Loucy (cell line): ENCODE measurements around the gene MLKL.

Experiments used
- H2AFZ ChIP-seq: fragments of 200-600 bp; sonication (generic); 2 replicates; pipeline ENCODE4 v1.6.0; 2016; ENCODE audit warnings: antibody characterized with exemption, mild to moderate bottlenecking, low read length, moderate library complexity
- H3F3A ChIP-seq: fragments of 200-600 bp; 2 replicates; pipeline ENCODE4 v1.6.0; 2016; ENCODE audit warnings: antibody characterized with exemption, low read depth, mild to moderate bottlenecking
- H3K27me3 ChIP-seq: fragments of 200-600 bp; sonication (generic); 2 replicates; pipeline ENCODE4 v1.6.1; 2014; ENCODE audit warnings: low read length, mild to moderate bottlenecking; ENCODE audit not compliant: insufficient read depth, poor library complexity, severe bottlenecking
- H3K36me3 ChIP-seq: fragments of 200-600 bp; sonication (generic); 2 replicates; pipeline ENCODE4 v1.6.1; 2016; ENCODE audit warnings: low read length; ENCODE audit not compliant: insufficient read depth
- H3K4me1 ChIP-seq: fragments of 200-600 bp; sonication (generic); 2 replicates; pipeline ENCODE4 v1.5.1; 2014; ENCODE audit warnings: low read length, mild to moderate bottlenecking; ENCODE audit not compliant: insufficient read depth, poor library complexity, severe bottlenecking
- H3K4me2 ChIP-seq: fragments of 200-600 bp; sonication (generic); 2 replicates; pipeline ENCODE4 v1.6.0; 2014; ENCODE audit warnings: antibody characterized with exemption, low read length, low read depth, mild to moderate bottlenecking; ENCODE audit not compliant: poor library complexity, severe bottlenecking
- H3K4me3 ChIP-seq: fragments of 200-600 bp; sonication (generic); 2 replicates; pipeline ENCODE4 v1.5.1; 2014; ENCODE audit warnings: low read length, mild to moderate bottlenecking, mixed read lengths; ENCODE audit not compliant: poor library complexity, severe bottlenecking
- H3K79me2 ChIP-seq: fragments of 200-600 bp; sonication (generic); 2 replicates; pipeline ENCODE4 v1.6.1; 2014; ENCODE audit warnings: low read length; ENCODE audit not compliant: insufficient read depth
- H3K9ac ChIP-seq: fragments of 200-600 bp; sonication (generic); 2 replicates; pipeline ENCODE4 v1.6.0; 2014; ENCODE audit warnings: mild to moderate bottlenecking, low read depth, low read length, moderate library complexity; ENCODE audit not compliant: poor library complexity, severe bottlenecking
- H3K9me2 ChIP-seq: fragments of 200-600 bp; sonication (generic); replicated peaks from 2 replicates; pipeline ENCODE4 v1.6.1; 2016; ENCODE audit warnings: low read depth, low read length, mixed read lengths
- H3K9me3 ChIP-seq: fragments of 200-600 bp; sonication (generic); 2 replicates; pipeline ENCODE4 v1.6.1; 2014; ENCODE audit warnings: mild to moderate bottlenecking, antibody characterized with exemption, low read length, low read depth; ENCODE audit not compliant: insufficient read depth
- H4K20me1 ChIP-seq: fragments of 200-600 bp; sonication (generic); 2 replicates; pipeline ENCODE4 v1.6.0; 2014; ENCODE audit warnings: antibody characterized with exemption, low read length, mild to moderate bottlenecking; ENCODE audit not compliant: insufficient read depth, poor library complexity, severe bottlenecking
- EZH2phosphoT487 ChIP-seq: fragments of 200-600 bp; IDR thresholded peaks from 2 replicates; pipeline ENCODE4 v1.6.1; 2018; ENCODE audit warnings: antibody characterized with exemption, mild to moderate bottlenecking, moderate library complexity, borderline replicate concordance
- TF ChIP-seq, protein P1 (sequence below): fragments of 200-600 bp; sonication (generic); conservative IDR thresholded peaks from 2 replicates; pipeline ENCODE4 v1.5.1; 2014; ENCODE audit warnings: mild to moderate bottlenecking, antibody characterized with exemption, low read length

Gene MLKL

GRCh38 chr16:74721716-74722115, 21.1 kb upstream of the MLKL start:
- H3K27me3 ChIP-seq, result no peaks in the 10 kb centered on the region
- no peaks in the 10 kb centered on the region for H3K9me2 ChIP-seq
- no peaks in the 10 kb centered on the region for H3K36me3 ChIP-seq
- H3K4me1 ChIP-seq, result no peaks in the 10 kb centered on the region
- no peaks in the 10 kb centered on the region for H3F3A ChIP-seq
- TF ChIP-seq, protein P1, sequence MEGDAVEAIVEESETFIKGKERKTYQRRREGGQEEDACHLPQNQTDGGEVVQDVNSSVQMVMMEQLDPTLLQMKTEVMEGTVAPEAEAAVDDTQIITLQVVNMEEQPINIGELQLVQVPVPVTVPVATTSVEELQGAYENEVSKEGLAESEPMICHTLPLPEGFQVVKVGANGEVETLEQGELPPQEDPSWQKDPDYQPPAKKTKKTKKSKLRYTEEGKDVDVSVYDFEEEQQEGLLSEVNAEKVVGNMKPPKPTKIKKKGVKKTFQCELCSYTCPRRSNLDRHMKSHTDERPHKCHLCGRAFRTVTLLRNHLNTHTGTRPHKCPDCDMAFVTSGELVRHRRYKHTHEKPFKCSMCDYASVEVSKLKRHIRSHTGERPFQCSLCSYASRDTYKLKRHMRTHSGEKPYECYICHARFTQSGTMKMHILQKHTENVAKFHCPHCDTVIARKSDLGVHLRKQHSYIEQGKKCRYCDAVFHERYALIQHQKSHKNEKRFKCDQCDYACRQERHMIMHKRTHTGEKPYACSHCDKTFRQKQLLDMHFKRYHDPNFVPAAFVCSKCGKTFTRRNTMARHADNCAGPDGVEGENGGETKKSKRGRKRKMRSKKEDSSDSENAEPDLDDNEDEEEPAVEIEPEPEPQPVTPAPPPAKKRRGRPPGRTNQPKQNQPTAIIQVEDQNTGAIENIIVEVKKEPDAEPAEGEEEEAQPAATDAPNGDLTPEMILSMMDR, result no peak
- TF ChIP-seq EZH2phosphoT487, result no peak
- H3K79me2 ChIP-seq, result no peaks in the 10 kb centered on the region
- H2AFZ ChIP-seq, result no peak overlapping the region
- no peak overlapping the region for H3K9ac ChIP-seq
- no peak overlapping the region for H3K4me3 ChIP-seq
- H3K9me3 ChIP-seq, result peaks cover 1% of the 10 kb centered on the region; the same call in 1 of the 2 replicates
- no peak overlapping the region for H3K4me2 ChIP-seq
- H4K20me1 ChIP-seq, result no peaks in the 10 kb centered on the region

DNA sequence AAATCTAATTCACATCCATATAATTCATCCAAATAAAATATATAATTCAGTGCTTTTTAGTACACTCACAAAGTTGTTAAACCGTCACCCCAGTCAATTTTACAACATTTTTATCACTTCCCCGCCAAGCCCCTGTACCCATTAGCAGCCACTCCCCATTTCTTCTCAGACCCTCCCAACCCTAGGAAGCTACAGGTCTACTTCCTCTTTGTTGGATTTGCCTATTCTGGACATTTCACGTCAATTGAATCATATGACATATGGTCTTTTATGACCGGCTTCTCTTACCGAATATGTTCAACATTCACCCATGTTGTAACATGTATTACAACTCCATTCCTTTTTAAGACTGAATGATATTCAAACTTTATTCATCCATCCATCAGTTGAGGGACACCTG, 19.9 kb upstream of the MLKL start:
- H3K27me3 ChIP-seq, result no peaks in the 10 kb centered on the region
- no peaks in the 10 kb centered on the region for H3K9me2 ChIP-seq
- no peak overlapping the region for H3K9ac ChIP-seq
- H2AFZ ChIP-seq, result no peak overlapping the region
- H3K4me1 ChIP-seq, result no peaks in the 10 kb centered on the region
- H3K79me2 ChIP-seq, result no peaks in the 10 kb centered on the region
- H3K9me3 ChIP-seq, result no peaks in the 10 kb centered on the region
- no peak overlapping the region for H3K4me3 ChIP-seq
- no peaks in the 10 kb centered on the region for H3F3A ChIP-seq
- no peak overlapping the region for H3K4me2 ChIP-seq
- TF ChIP-seq, protein P1, result no peak
- TF ChIP-seq EZH2phosphoT487, result no peak
- no peaks in the 10 kb centered on the region for H3K36me3 ChIP-seq
- no peaks in the 10 kb centered on the region for H4K20me1 ChIP-seq

DNA sequence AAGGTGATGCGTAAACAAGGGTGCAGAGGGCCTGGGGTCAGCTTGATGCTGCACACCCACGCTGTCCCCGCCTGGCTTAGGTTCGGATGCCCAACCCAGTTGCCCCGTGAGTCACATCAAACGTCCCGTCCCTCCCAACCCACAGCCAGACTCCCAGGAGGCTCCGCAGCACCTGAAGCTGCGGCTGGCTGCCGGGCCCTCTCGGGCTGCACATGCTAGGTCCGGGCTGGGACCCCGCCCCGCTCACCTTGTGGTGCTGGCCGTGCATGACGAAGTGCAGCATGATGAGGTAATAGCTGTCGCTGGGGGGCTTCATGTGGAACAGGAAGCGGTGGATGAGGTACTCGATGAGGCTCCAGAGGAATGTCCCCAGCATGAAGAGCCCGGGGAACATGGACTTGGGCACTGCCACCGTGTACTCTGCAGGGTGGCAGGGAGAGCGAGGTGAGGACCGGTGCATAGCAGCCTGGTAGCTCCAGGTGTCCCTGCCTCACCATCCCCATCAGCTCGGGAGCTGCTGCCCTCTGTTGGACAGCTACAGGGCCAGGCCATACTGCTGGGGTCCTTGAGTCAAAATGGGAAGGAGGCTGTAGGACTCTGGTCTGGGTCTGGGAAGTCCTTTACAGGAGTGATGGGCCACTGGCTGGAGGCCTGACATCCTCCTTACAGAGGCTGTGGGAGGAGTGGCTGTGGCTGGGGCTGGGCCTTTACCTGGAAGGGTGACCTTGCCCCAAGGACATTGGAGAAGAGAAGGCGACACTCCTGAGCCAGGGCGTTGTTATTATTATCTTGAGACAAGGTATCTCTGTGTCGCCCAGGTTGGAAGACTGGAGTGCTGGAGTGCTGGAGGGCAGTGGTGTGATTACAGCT, 18.3 kb upstream of the MLKL start:
- H2AFZ ChIP-seq, result no peak overlapping the region
- H3K79me2 ChIP-seq, result no peaks in the 10 kb centered on the region
- H4K20me1 ChIP-seq, result no peaks in the 10 kb centered on the region
- H3F3A ChIP-seq, result no peaks in the 10 kb centered on the region
- H3K27me3 ChIP-seq, result no peaks in the 10 kb centered on the region
- H3K9me3 ChIP-seq, result no peaks in the 10 kb centered on the region
- H3K4me1 ChIP-seq, result no peaks in the 10 kb centered on the region
- TF ChIP-seq, protein P1, result 0 out of 2 replicates have a peak, but pooled peaks have one; percentile 23
- no peak for TF ChIP-seq EZH2phosphoT487
- H3K9me2 ChIP-seq, result no peaks in the 10 kb centered on the region
- H3K9ac ChIP-seq, result no peak overlapping the region
- H3K4me2 ChIP-seq, result no peak overlapping the region
- H3K36me3 ChIP-seq, result no peaks in the 10 kb centered on the region
- H3K4me3 ChIP-seq, result no peak overlapping the region
